GM12878 (cell line): ENCODE measurements around the gene FXYD6. TPM values are rescaled to one million over a fixed set of nuclear protein-coding genes. Genes with fewer than 3 reads are reported as not detected.

ENCODE experiments used
- ATAC-seq: fragments of 200-7000 bp; cut with Tn5 transposase; 3 replicates; pipeline ENCODE4 v1.9.1; 2020; ENCODE audit warnings: mild to moderate bottlenecking, moderate library complexity
- BruUV-seq: library from RNA; stranded (reverse); fragments of 400-500 nt; replicated peaks from 2 replicates; lab custom pipeline; 2021; lab: Mats Ljungman, UMichigan
- CTCF ChIA-PET: fragments of 300-600 bp; sonication (Branson Sonifier 250); formaldehyde crosslinking; extraction: SDS; loops from one replicate; lab custom pipeline; 2021; ENCODE audit warnings: inconsistent platforms; lab: Yijun Ruan, JAX
- POLR2A ChIA-PET: fragments of 350-600 bp; formaldehyde crosslinking; extraction: SDS; loops from one replicate; lab custom pipeline; 2021; ENCODE audit warnings: inconsistent platforms; lab: Charles Lee
- RAD21 ChIA-PET: fragments of 300-600 bp; sonication (Branson Sonifier 250); formaldehyde crosslinking; loops from one replicate; lab custom pipeline; 2023; ENCODE audit warnings: antibody characterized with exemption; ENCODE audit not compliant: unreplicated experiment; lab: Charles Lee
- SMC1A ChIA-PET: fragments of 300-600 bp; sonication (Branson Sonifier 250); formaldehyde crosslinking; loops from one replicate; lab custom pipeline; 2023; ENCODE audit not compliant: unreplicated experiment, uncharacterized antibody; lab: Charles Lee
- DNase-seq: peaks from one replicate; pipeline ENCODE4 v3.0.0-alpha.2; 2011; ENCODE audit warnings: low read depth, low spot score
- FAIRE-seq: peaks from 3 replicates; lab custom pipeline; 2011; peaks lifted over from hg19 to GRCh38; lab: Jason Lieb, UNC
- H2AFZ ChIP-seq: 2 replicates; pipeline ENCODE4 v1.6.0; 2011; ENCODE audit warnings: low read depth, low read length, control low read depth; ENCODE audit not compliant: control insufficient read depth
- H3K27ac ChIP-seq: 2 replicates; pipeline ENCODE4 v1.5.1; 2011; ENCODE audit warnings: control low read depth; ENCODE audit not compliant: control insufficient read depth, insufficient read depth
- H3K27me3 ChIP-seq, 2 experiments: replicated peaks in 1 of 2; 2 replicates each; pipeline versions ENCODE4 v1.6.0 to v1.6.1; 2011; ENCODE audit warnings: low read length in 1 of 2; ENCODE audit not compliant: control insufficient read depth in 2 of 2, insufficient read depth in 2 of 2
- H3K36me3 ChIP-seq, 2 experiments: 2 replicates each; pipeline ENCODE4 v1.5.1; 2011; ENCODE audit warnings: low read length in 1 of 2; ENCODE audit not compliant: control insufficient read depth in 2 of 2, insufficient read depth in 2 of 2
- H3K4me1 ChIP-seq: 2 replicates; pipeline ENCODE4 v1.6.1; 2011; ENCODE audit warnings: mild to moderate bottlenecking, low read length, moderate library complexity, mixed read lengths; ENCODE audit not compliant: control insufficient read depth, insufficient read depth
- H3K4me2 ChIP-seq: 2 replicates; pipeline ENCODE4 v1.6.0; 2011; ENCODE audit warnings: control low read depth; ENCODE audit not compliant: control insufficient read depth, insufficient read depth
- H3K4me3 ChIP-seq: fragments of 200-600 bp; sonication (generic); 2 replicates; pipeline ENCODE4 v1.5.1; 2016
- H3K79me2 ChIP-seq: 2 replicates; pipeline ENCODE4 v1.6.0; 2011; ENCODE audit warnings: low read length; ENCODE audit not compliant: control insufficient read depth, insufficient read depth
- H3K9ac ChIP-seq: 2 replicates; pipeline ENCODE4 v1.8.0; 2011; ENCODE audit warnings: low read length, control low read depth, mixed read lengths; ENCODE audit not compliant: control insufficient read depth, insufficient read depth
- H3K9me3 ChIP-seq: replicated peaks from 3 replicates; pipeline ENCODE4 v1.5.1; 2011; ENCODE audit warnings: mild to moderate bottlenecking, low read length; ENCODE audit not compliant: control insufficient read depth, insufficient read depth
- H4K20me1 ChIP-seq: 2 replicates; pipeline ENCODE4 v1.6.0; 2011; ENCODE audit not compliant: control insufficient read depth, insufficient read depth
- CEBPB ChIP-seq, 2 experiments: fragments of 150-350 bp in 1 of 2; IDR thresholded peaks; 2 replicates each; pipeline ENCODE4 v1.6.1; 2012 to 2014; ENCODE audit warnings: low read depth in 2 of 2, low read length in 2 of 2, borderline replicate concordance in 1 of 2, inconsistent platforms in 1 of 2
- CREB1 ChIP-seq: IDR thresholded peaks from 2 replicates; pipeline ENCODE4 v1.6.1; 2012; ENCODE audit warnings: low read depth, mild to moderate bottlenecking, inconsistent platforms
- GATAD2B ChIP-seq: fragments of 450-650 bp; conservative IDR thresholded peaks from 2 replicates; pipeline ENCODE4 v1.6.1; 2017; ENCODE audit warnings: low read depth, mild to moderate bottlenecking, moderate library complexity
- HDGF ChIP-seq: fragments of 450-650 bp; IDR thresholded peaks from 2 replicates; pipeline ENCODE4 v1.6.1; 2016; ENCODE audit warnings: antibody characterized with exemption
- NFIC ChIP-seq: IDR thresholded peaks from 2 replicates; pipeline ENCODE4 v1.6.1; 2012; ENCODE audit warnings: low read depth, mild to moderate bottlenecking, inconsistent platforms, low read length, moderate library complexity
- SMAD1 ChIP-seq: fragments of 450-650 bp; IDR thresholded peaks from 2 replicates; pipeline ENCODE4 v1.6.1; 2018; ENCODE audit warnings: mild to moderate bottlenecking, low read depth; ENCODE audit not compliant: partially characterized antibody
- SREBF2 ChIP-seq: IDR thresholded peaks from 2 replicates; pipeline ENCODE4 v1.6.1; 2012; ENCODE audit warnings: mild to moderate bottlenecking, low read length
- TARDBP ChIP-seq: IDR thresholded peaks from 2 replicates; pipeline ENCODE4 v1.6.1; 2016; ENCODE audit warnings: borderline replicate concordance
- USF1 ChIP-seq: IDR thresholded peaks from 2 replicates; pipeline ENCODE4 v1.6.1; 2011; ENCODE audit warnings: borderline replicate concordance, low read depth, mild to moderate bottlenecking, moderate library complexity, mixed read lengths, low read length; ENCODE audit not compliant: insufficient read depth; ENCODE audit errors: extremely low read length
- ZNF207 ChIP-seq: fragments of 450-650 bp; IDR thresholded peaks from 2 replicates; pipeline ENCODE4 v1.6.1; 2014; ENCODE audit warnings: antibody characterized with exemption, mild to moderate bottlenecking, borderline replicate concordance
- ZNF217 ChIP-seq: fragments of 450-650 bp; IDR thresholded peaks from 2 replicates; pipeline ENCODE4 v1.6.1; 2017; ENCODE audit warnings: antibody characterized with exemption, mild to moderate bottlenecking
- ZNF274 ChIP-seq: IDR thresholded peaks from one replicate; pipeline ENCODE4 v1.8.0; 2011; ENCODE audit not compliant: insufficient read length, insufficient read depth
- ZNF687 ChIP-seq: fragments of 450-650 bp; IDR thresholded peaks from 2 replicates; pipeline ENCODE4 v1.6.1; 2017; ENCODE audit warnings: mild to moderate bottlenecking, moderate library complexity
- WGBS: methylation state at CpG from one replicate; pipeline ENCODE4 v1.1.6; 2016; ENCODE audit warnings: low lambda C conversion rate; ENCODE audit not compliant: insufficient replicate concordance, insufficient coverage; ENCODE audit errors: missing lambda C conversion rate; 5-methylcytosine and 5-hydroxymethylcytosine counted together
- in situ Hi-C: fragments of 300-500 bp; cut with MboI; formaldehyde crosslinking; loops from 9 replicates; pipeline ENCODE4 v1.14.3; 2018; ENCODE audit warnings: mixed read lengths
- intact Hi-C: fragments of 100-400 bp; cut with micrococcal nuclease; formaldehyde crosslinking; loops from one replicate; pipeline ENCODE4 v1.14.2; 2022; ENCODE audit not compliant: unreplicated experiment
- polyA plus RNA-seq, 11 experiments: library from polyadenylated mRNA; depleted of rRNA in 4 of 11; unstranded in 6 of 11; stranded (reverse) in 5 of 11; fragments of >200 nt; fragmentation: Nextera tagmentation in 4 of 11; fragmentation: Illumina TruSeq in 1 of 11; extraction: Ambion mirVana in 4 of 11; extraction: Trizol in 1 of 11; gene quantifications; 1 replicate in 1 of 11; 2 replicates in 10 of 11; pipeline versions ENCODE4 v1.2.1 to v1.2.3, GENCODE V29; 2011 to 2016; ENCODE audit warnings: inconsistent platforms in 2 of 11, missing spikeins in 2 of 11, low read depth in 1 of 11
- total RNA-seq, 4 experiments: library from RNA; depleted of rRNA in 3 of 4; stranded (reverse); fragments of >200 nt in 3 of 4; fragmentation: Illumina TruSeq in 1 of 4; extraction: Trizol in 1 of 4; gene quantifications; 2 replicates each; pipeline versions ENCODE4 v1.2.1 to v1.2.3, GENCODE V29; 2013 to 2021
- TF ChIP-seq, protein P1 (sequence below): IDR thresholded peaks from 2 replicates; pipeline ENCODE4 v1.6.1; 2011; ENCODE audit warnings: mild to moderate bottlenecking, low read depth, low read length, moderate library complexity; ENCODE audit not compliant: insufficient replicate concordance
- TF ChIP-seq, protein P2 (sequence below): fragments of 450-650 bp; IDR thresholded peaks from 2 replicates; pipeline ENCODE4 v1.6.1; 2016; ENCODE audit warnings: mild to moderate bottlenecking

The FXYD6 gene
- total and polyA plus RNA-seq, 10 of the 15 experiments (the other 5 are each of a cell fraction or from before 2014, with no cell fraction given), result 0.09 to 2.0 (median 0.23) TPM; not detected in 2

DNA sequence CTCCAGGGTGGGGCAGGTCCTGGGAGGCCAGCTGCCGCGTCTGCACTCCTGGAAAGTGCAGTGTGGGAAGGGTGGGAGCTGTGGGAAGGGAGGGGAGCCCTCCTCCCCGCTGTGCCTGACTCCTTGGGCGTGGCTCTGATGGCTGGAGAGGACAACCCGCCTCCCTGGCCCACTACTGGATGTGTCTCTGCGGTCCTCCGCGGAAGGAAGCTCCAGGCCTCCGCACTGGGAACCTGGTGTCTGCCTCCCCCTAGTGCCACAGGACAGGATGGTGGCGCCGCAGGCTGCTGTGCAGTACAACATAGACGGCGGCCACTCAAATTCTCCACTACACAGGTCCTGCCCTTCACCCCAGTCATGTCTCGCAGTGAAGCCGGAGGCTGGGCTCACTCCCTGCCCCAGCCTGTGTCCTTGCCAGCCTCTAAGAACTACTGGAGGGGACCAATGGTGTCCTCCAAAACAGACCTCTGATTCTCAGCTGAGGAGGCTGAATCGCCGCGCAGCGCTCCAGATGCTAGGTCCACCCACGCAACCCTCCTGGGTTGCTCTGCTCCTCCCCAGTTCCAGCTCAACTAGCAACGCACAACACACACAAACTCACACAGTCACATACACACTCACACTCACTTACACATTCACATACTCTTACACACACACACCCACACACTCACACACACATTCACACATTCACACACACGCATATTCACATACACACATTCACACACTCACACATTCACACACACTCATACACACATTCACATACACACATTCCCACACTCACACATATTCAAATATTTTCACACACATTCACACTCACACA lies 67.0 kb downstream of the FXYD6 start:
- Histone ChIP-seq H3K36me3 (no peaks in the 10 kb centered on the region), H3K79me2 (no peaks in the 10 kb centered on the region), H3K4me1 (peaks cover 22% of the 10 kb centered on the region), H2AFZ (no peak overlapping the region), H4K20me1 (no peaks in the 10 kb centered on the region), H3K9ac (no peak overlapping the region), H3K27me3 (no peaks in the 10 kb centered on the region), H3K4me2 (no peak overlapping the region), H3K27ac (no peak overlapping the region), H3K4me3 (no peak overlapping the region), H3K9me3 (no peaks in the 10 kb centered on the region)
- ChIA-PET CTCF (interaction anchor here (0.6 to 8.8 kb wide), 21 partner anchors 8 to 406 kb away, joined by 3 to 360 read pairs (median 8); partner anchors contain the start of genes FXYD2 and IL10RA), POLR2A (interaction anchor here (2.8 kb wide), 1 partner anchor 8 kb away, joined by 47 read pairs; no protein-coding TSS in a partner anchor), RAD21 (interaction anchor here (0.6 to 6.4 kb wide), 14 partner anchors 9 to 677 kb away, joined by 3 to 273 read pairs (median 4); partner anchors contain the start of gene IL10RA), SMC1A (interaction anchor here (0.6 to 12.1 kb wide), 19 partner anchors 9 to 384 kb away, joined by 3 to 318 read pairs (median 6); no protein-coding TSS in a partner anchor)
- in situ Hi-C loops, result no loop called here
- DNase-seq (no peak), ATAC-seq (peak; percentile 73), FAIRE-seq (no peak)
- intact Hi-C loops, result loop anchor here (5.0 to 10.0 kb wide), 3 partner anchors 382 to 1885 kb away; partner anchors contain the start of gene KMT2A
- BruUV-seq, result no TSS peak
- WGBS, result 77% methylated on average over 22 of the region's 22 CpGs
- TF ChIP-seq, protein P1, sequence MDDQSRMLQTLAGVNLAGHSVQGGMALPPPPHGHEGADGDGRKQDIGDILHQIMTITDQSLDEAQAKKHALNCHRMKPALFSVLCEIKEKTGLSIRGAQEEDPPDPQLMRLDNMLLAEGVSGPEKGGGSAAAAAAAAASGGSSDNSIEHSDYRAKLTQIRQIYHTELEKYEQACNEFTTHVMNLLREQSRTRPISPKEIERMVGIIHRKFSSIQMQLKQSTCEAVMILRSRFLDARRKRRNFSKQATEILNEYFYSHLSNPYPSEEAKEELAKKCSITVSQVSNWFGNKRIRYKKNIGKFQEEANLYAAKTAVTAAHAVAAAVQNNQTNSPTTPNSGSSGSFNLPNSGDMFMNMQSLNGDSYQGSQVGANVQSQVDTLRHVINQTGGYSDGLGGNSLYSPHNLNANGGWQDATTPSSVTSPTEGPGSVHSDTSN, result peak; percentile 28
- no peak for TF ChIP-seq ZNF274
- TF ChIP-seq ZNF687, result peak; percentile 42; the same call in 1 of the 2 replicates
- no peak for TF ChIP-seq TARDBP
- no peak for TF ChIP-seq CEBPB (IDR thresholded peaks at IDR 0.05; ENCODE audit: borderline replicate concordance in 1 of 2, low read depth in 2 of 2, low read length in 2 of 2)
- TF ChIP-seq ZNF207, result no peak
- TF ChIP-seq, protein P2, sequence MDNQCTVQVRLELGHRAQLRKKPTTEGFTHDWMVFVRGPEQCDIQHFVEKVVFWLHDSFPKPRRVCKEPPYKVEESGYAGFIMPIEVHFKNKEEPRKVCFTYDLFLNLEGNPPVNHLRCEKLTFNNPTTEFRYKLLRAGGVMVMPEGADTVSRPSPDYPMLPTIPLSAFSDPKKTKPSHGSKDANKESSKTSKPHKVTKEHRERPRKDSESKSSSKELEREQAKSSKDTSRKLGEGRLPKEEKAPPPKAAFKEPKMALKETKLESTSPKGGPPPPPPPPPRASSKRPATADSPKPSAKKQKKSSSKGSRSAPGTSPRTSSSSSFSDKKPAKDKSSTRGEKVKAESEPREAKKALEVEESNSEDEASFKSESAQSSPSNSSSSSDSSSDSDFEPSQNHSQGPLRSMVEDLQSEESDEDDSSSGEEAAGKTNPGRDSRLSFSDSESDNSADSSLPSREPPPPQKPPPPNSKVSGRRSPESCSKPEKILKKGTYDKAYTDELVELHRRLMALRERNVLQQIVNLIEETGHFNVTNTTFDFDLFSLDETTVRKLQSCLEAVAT, result peak; percentile 85
- no peak for TF ChIP-seq CREB1
- TF ChIP-seq GATAD2B, result 0 out of 2 replicates have a peak, but pooled peaks have one; percentile 3
- peak; percentile 99 for TF ChIP-seq HDGF
- TF ChIP-seq NFIC, result peak; percentile 34; the same call in 1 of the 2 replicates
- TF ChIP-seq ZNF217, result no peak
- no peak for TF ChIP-seq USF1
- TF ChIP-seq SMAD1, result peak; percentile 45
- no peak for TF ChIP-seq SREBF2
